H9 (cell line): ENCODE results near the gene TBX21. TPM values are rescaled to one million over a fixed set of nuclear protein-coding genes. Genes with fewer than 3 reads are reported as not detected.

Experiments
- DNase-seq: peaks from one replicate; pipeline ENCODE4 v3.0.0-alpha.2; 2017
- H2AFZ ChIP-seq: one replicate; pipeline ENCODE4 v1.6.1; 2013; ENCODE audit warnings: mild to moderate bottlenecking, low read length, control low read depth, moderate library complexity
- H2AK5ac ChIP-seq: 2 replicates; pipeline ENCODE4 v1.6.1; 2013; ENCODE audit warnings: low read length, control low read depth, mixed read lengths; ENCODE audit not compliant: insufficient read length
- H2BK120ac ChIP-seq: one replicate; pipeline ENCODE4 v1.6.1; 2013; ENCODE audit warnings: low read depth, mild to moderate bottlenecking, low read length, control low read depth, inconsistent platforms; ENCODE audit not compliant: poor library complexity, severe bottlenecking
- H2BK12ac ChIP-seq: 2 replicates; pipeline ENCODE4 v1.6.1; 2013; ENCODE audit warnings: low read length, control low read depth, mixed read lengths, low read depth; ENCODE audit not compliant: insufficient read length
- H2BK15ac ChIP-seq: 2 replicates; pipeline ENCODE4 v1.6.1; 2013; ENCODE audit warnings: low read depth, low read length, control low read depth
- H2BK20ac ChIP-seq: one replicate; pipeline ENCODE4 v1.6.1; 2013; ENCODE audit warnings: low read depth, mild to moderate bottlenecking, low read length, control low read depth, inconsistent platforms; ENCODE audit not compliant: poor library complexity, severe bottlenecking
- H2BK5ac ChIP-seq: 2 replicates; pipeline ENCODE4 v1.6.1; 2013; ENCODE audit warnings: low read length, control low read depth, mixed read lengths; ENCODE audit not compliant: insufficient read length
- H3K14ac ChIP-seq: 2 replicates; pipeline ENCODE4 v1.6.1; 2013; ENCODE audit warnings: low read length, control low read depth; ENCODE audit not compliant: insufficient read depth
- H3K18ac ChIP-seq: 2 replicates; pipeline ENCODE4 v1.6.1; 2013; ENCODE audit warnings: low read depth, mild to moderate bottlenecking, mixed read lengths, low read length, control low read depth; ENCODE audit not compliant: insufficient read length
- H3K23ac ChIP-seq: 2 replicates; pipeline ENCODE4 v1.6.1; 2013; ENCODE audit warnings: low read length, control low read depth, mixed read lengths, low read depth; ENCODE audit not compliant: insufficient read length
- H3K23me2 ChIP-seq: 2 replicates; pipeline ENCODE4 v1.6.1; 2013; ENCODE audit warnings: low read depth, mild to moderate bottlenecking, mixed read lengths, low read length, control low read depth; ENCODE audit not compliant: insufficient read length, poor library complexity, severe bottlenecking
- H3K27ac ChIP-seq: 2 replicates; pipeline ENCODE4 v1.5.1; 2013; ENCODE audit warnings: low read length, control low read depth, mixed read lengths, low read depth; ENCODE audit not compliant: insufficient read length
- H3K27me3 ChIP-seq: 2 replicates; pipeline ENCODE4 v1.6.1; 2013; ENCODE audit warnings: low read length, control low read depth, inconsistent platforms; ENCODE audit not compliant: insufficient read depth
- H3K4ac ChIP-seq: 2 replicates; pipeline ENCODE4 v1.6.1; 2013; ENCODE audit warnings: low read depth, mild to moderate bottlenecking, control low read depth, inconsistent platforms, low read length, moderate library complexity
- H3K4me1 ChIP-seq: 2 replicates; pipeline ENCODE4 v1.6.1; 2013; ENCODE audit warnings: low read length, control low read depth, inconsistent platforms; ENCODE audit not compliant: insufficient read depth
- H3K4me2 ChIP-seq: 2 replicates; pipeline ENCODE4 v1.6.1; 2013; ENCODE audit warnings: low read length, control low read depth, mixed read lengths; ENCODE audit not compliant: insufficient read length, insufficient read depth
- H3K56ac ChIP-seq: 2 replicates; pipeline ENCODE4 v1.6.1; 2013; ENCODE audit warnings: low read depth, mild to moderate bottlenecking, mixed read lengths, low read length, control low read depth; ENCODE audit not compliant: insufficient read length
- H3K79me1 ChIP-seq: 2 replicates; pipeline ENCODE4 v1.6.1; 2013; ENCODE audit warnings: low read depth, mild to moderate bottlenecking, moderate library complexity, low read length, control low read depth, inconsistent platforms; ENCODE audit not compliant: insufficient read depth, poor library complexity, severe bottlenecking
- H3K79me2 ChIP-seq: 2 replicates; pipeline ENCODE4 v1.6.1; 2013; ENCODE audit warnings: low read length, control low read depth, inconsistent platforms; ENCODE audit not compliant: insufficient read depth
- H3K9ac ChIP-seq: 2 replicates; pipeline ENCODE4 v1.6.1; 2013; ENCODE audit warnings: low read length, control low read depth, mixed read lengths; ENCODE audit not compliant: insufficient read length; ENCODE audit errors: extremely low read depth
- H3K9me3 ChIP-seq: one replicate; pipeline ENCODE4 v1.6.1; 2013; ENCODE audit warnings: low read depth, low read length, inconsistent platforms; ENCODE audit not compliant: control insufficient read depth
- H3T11ph ChIP-seq: one replicate; pipeline ENCODE4 v1.6.1; 2013; ENCODE audit warnings: mild to moderate bottlenecking, low read length, control low read depth, inconsistent platforms
- H4K20me1 ChIP-seq: one replicate; pipeline ENCODE4 v1.6.1; 2013; ENCODE audit not compliant: control insufficient read depth, insufficient read length, insufficient read depth
- H4K5ac ChIP-seq: 2 replicates; pipeline ENCODE4 v1.6.1; 2013; ENCODE audit warnings: low read depth, mild to moderate bottlenecking, mixed read lengths, low read length, control low read depth; ENCODE audit not compliant: insufficient read length
- H4K8ac ChIP-seq: replicated peaks from 2 replicates; pipeline ENCODE4 v1.6.1; 2013; ENCODE audit warnings: low read length, control low read depth, mixed read lengths, low read depth; ENCODE audit not compliant: insufficient read length
- H4K91ac ChIP-seq: 2 replicates; pipeline ENCODE4 v1.6.1; 2013; ENCODE audit warnings: low read depth, mild to moderate bottlenecking, moderate library complexity, mixed read lengths, low read length, control low read depth; ENCODE audit not compliant: insufficient read length
- H3K27ac Mint-ChIP-seq, 3 experiments: 2 replicates in 2 of 3; 3 replicates in 1 of 3; pipeline ENCODE4 v1.8.0; 2020 to 2021; ENCODE audit warnings: mixed read lengths in 3 of 3, mild to moderate bottlenecking in 1 of 3, moderate library complexity in 1 of 3
- H3K27me3 Mint-ChIP-seq: 2 replicates; pipeline ENCODE4 v1.8.0; 2021; ENCODE audit warnings: low read depth, mild to moderate bottlenecking, moderate library complexity, mixed read lengths
- H3K36me3 Mint-ChIP-seq, 3 experiments: 2 replicates in 2 of 3; 3 replicates in 1 of 3; pipeline ENCODE4 v1.8.0; 2020 to 2021; ENCODE audit warnings: low read depth in 3 of 3, mixed read lengths in 3 of 3; ENCODE audit not compliant: insufficient read depth in 1 of 3
- H3K4me1 Mint-ChIP-seq, 2 experiments: 2 replicates each; pipeline ENCODE4 v1.8.0; 2020; ENCODE audit warnings: mixed read lengths in 2 of 2
- H3K4me3 Mint-ChIP-seq, 2 experiments: 2 replicates in 1 of 2; 3 replicates in 1 of 2; pipeline ENCODE4 v1.8.0; 2020 to 2021; ENCODE audit warnings: mild to moderate bottlenecking in 2 of 2, mixed read lengths in 2 of 2, moderate library complexity in 1 of 2
- H3K9me3 Mint-ChIP-seq, 2 experiments: 2 replicates in 1 of 2; 3 replicates in 1 of 2; pipeline ENCODE4 v1.8.0; 2020; ENCODE audit warnings: mild to moderate bottlenecking in 2 of 2, mixed read lengths in 2 of 2, moderate library complexity in 1 of 2
- CTCF ChIP-seq: fragments of 200-600 bp; sonication (generic); conservative IDR thresholded peaks from 3 replicates; pipeline ENCODE4 v1.8.0; 2021; ENCODE audit warnings: antibody characterized with exemption, mild to moderate bottlenecking
- WGBS: extraction: QIAGEN DNeasy Blood & Tissue Kit; methylation state at CpG from one replicate; pipeline ENCODE4 v1.1.7; 2013; ENCODE audit warnings: missing lambda C conversion rate, low lambda C conversion rate, mixed read lengths; ENCODE audit not compliant: insufficient read length; ENCODE audit errors: extremely low coverage; 5-methylcytosine and 5-hydroxymethylcytosine counted together
- total RNA-seq: library from RNA; stranded (reverse); gene quantifications from 2 replicates; pipeline ENCODE4 v1.2.1, GENCODE V29; 2021

The TBX21 gene
- total RNA-seq, 1 experiment from 2014 or later: not detected

DNA sequence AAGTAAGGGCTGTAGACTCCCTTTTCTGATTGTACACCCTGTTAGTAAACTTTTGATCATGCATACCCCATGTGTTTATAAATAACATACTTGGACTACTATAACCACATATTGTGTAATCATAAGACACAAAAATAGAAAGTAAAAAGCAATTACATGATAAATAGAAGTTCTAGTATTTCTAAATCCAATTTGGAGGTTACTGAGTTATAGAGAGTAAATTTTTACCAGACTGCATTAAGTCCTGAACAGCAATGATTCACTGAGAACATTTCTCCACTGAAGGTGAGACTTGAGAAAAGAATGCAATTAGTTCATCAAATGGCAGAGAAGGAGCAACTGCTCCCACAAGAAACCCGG lies 46.8 kb upstream of the TBX21 start:
- Mint-ChIP-seq H3K36me3 (peaks cover 20 to 44% (median 37%) of the 10 kb centered on the region in 3 experiments; a peak in 6 of 7 replicates), H3K9me3 (no peaks in the 10 kb centered on the region; a peak in 1 of 5 replicates), H3K27me3 (no peaks in the 10 kb centered on the region), H3K4me3 (no peak overlapping the region), H3K27ac (peak overlapping the region in 2 of 3 experiments; percentile 27 to 90; a peak in 2 of 7 replicates), H3K4me1 (peaks cover 28 to 30% of the 10 kb centered on the region in 2 experiments)
- H2BK120ac ChIP-seq: no peak overlapping the region
- H3K79me1 ChIP-seq: no peaks in the 10 kb centered on the region
- no peak overlapping the region for H4K5ac ChIP-seq
- H3K56ac ChIP-seq: no peak overlapping the region
- H2BK15ac ChIP-seq: no peak overlapping the region
- no peak overlapping the region for H2BK20ac ChIP-seq
- no peak overlapping the region for H3K4ac ChIP-seq
- DNase-seq: no peak
- no peaks in the 10 kb centered on the region for H4K20me1 ChIP-seq
- H3K79me2 ChIP-seq: no peaks in the 10 kb centered on the region
- H2AFZ ChIP-seq: no peak overlapping the region
- no peak overlapping the region for H3T11ph ChIP-seq
- no peak overlapping the region for H2BK12ac ChIP-seq
- no peak overlapping the region for H4K8ac ChIP-seq
- H4K91ac ChIP-seq: no peak overlapping the region
- no peak overlapping the region for H3K27ac ChIP-seq
- no peak overlapping the region for H3K14ac ChIP-seq
- H3K4me1 ChIP-seq: peaks cover 5% of the 10 kb centered on the region; the same call in 1 of the 2 replicates
- H3K4me2 ChIP-seq: no peak overlapping the region
- WGBS: no CpG with 5 or more reads among the region's 1 CpG
- H3K27me3 ChIP-seq: no peaks in the 10 kb centered on the region
- H3K23me2 ChIP-seq: no peaks in the 10 kb centered on the region
- TF ChIP-seq CTCF: no peak
- no peaks in the 10 kb centered on the region for H3K9me3 ChIP-seq
- no peak overlapping the region for H3K23ac ChIP-seq
- no peak overlapping the region for H2BK5ac ChIP-seq
- no peak overlapping the region for H2AK5ac ChIP-seq
- H3K18ac ChIP-seq: no peak overlapping the region
- H3K9ac ChIP-seq: no peak overlapping the region
